ENCODE data around the gene NUTM1. TPM values are rescaled to one million over a fixed set of nuclear protein-coding genes. Genes with fewer than 3 reads are reported as not detected.

The NUTM1 gene
- total and polyA plus RNA-seq, 2 donors (not counting 1 experiment from before 2014, with no cell fraction given), result not detected

- peak overlapping the region; percentile 40 for H3K4me3 Mint-ChIP-seq
- no peaks in the 10 kb centered on the region for H3K36me3 ChIP-seq (replicated peaks in 1 of 2; ENCODE audit: control extremely low read depth in 1 of 2, control insufficient read depth in 1 of 2, extremely low read depth in 1 of 2, insufficient read depth in 2 of 2, low read length in 1 of 2)
- H3K27me3 ChIP-seq (replicated peaks in 1 of 4; ENCODE audit: control extremely low read depth in 1 of 4, control insufficient read depth in 3 of 4, insufficient read depth in 4 of 4, low read length in 3 of 4), result no peaks in the 10 kb centered on the region
- no peaks in the 10 kb centered on the region for H3K9me3 ChIP-seq (ENCODE audit: control extremely low read depth in 1 of 3, control insufficient read depth in 2 of 3, insufficient read depth in 1 of 3, low read length in 2 of 3)
- intact Hi-C loops (cut with micrococcal nuclease), result loop anchor here (10.0 kb wide), 1 partner anchor 653 kb away; the partner anchor contains the start of gene ZNF770
- H3K27ac Mint-ChIP-seq, result peak overlapping the region; percentile 80
- ChIA-PET CTCF (interaction anchor here (3.0 kb wide), 1 partner anchor 90 kb away, joined by 13 read pairs; no protein-coding TSS in a partner anchor), POLR2A (interaction anchor here (1.5 kb wide), 1 partner anchor 36 kb away, joined by 4 read pairs; no protein-coding TSS in a partner anchor)
- WGBS (ENCODE audit: insufficient coverage), result no CpG with 5 or more reads among the region's 2 CpGs
- TF ChIP-seq, protein P1, sequence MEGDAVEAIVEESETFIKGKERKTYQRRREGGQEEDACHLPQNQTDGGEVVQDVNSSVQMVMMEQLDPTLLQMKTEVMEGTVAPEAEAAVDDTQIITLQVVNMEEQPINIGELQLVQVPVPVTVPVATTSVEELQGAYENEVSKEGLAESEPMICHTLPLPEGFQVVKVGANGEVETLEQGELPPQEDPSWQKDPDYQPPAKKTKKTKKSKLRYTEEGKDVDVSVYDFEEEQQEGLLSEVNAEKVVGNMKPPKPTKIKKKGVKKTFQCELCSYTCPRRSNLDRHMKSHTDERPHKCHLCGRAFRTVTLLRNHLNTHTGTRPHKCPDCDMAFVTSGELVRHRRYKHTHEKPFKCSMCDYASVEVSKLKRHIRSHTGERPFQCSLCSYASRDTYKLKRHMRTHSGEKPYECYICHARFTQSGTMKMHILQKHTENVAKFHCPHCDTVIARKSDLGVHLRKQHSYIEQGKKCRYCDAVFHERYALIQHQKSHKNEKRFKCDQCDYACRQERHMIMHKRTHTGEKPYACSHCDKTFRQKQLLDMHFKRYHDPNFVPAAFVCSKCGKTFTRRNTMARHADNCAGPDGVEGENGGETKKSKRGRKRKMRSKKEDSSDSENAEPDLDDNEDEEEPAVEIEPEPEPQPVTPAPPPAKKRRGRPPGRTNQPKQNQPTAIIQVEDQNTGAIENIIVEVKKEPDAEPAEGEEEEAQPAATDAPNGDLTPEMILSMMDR (IDR thresholded peaks at IDR 0.05), result no peak
- no peak for TF ChIP-seq EZH2 (IDR thresholded peaks at IDR 0.05; ENCODE audit: borderline replicate concordance, insufficient read depth, low read depth, low read length, poor library complexity, severe bottlenecking)
- no peaks in the 10 kb centered on the region for H3K9me3 Mint-ChIP-seq (ENCODE audit: insufficient read depth)
- no peaks in the 10 kb centered on the region for H4K20me1 ChIP-seq (ENCODE audit: control insufficient read depth, insufficient read depth, low read length, poor library complexity, severe bottlenecking)
- H3K4me1 ChIP-seq (ENCODE audit: control insufficient read depth in 2 of 2, insufficient read depth in 2 of 2, low read length in 2 of 2), result peaks cover 67 to 71% of the 10 kb centered on the region in 2 donors
- no peak overlapping the region for H2AFZ ChIP-seq (ENCODE audit: insufficient read depth, low read depth, low read length, poor library complexity, severe bottlenecking)
- ATAC-seq (ENCODE audit: low read depth) (no peak), DNase-seq (no peak)
- H3K79me2 ChIP-seq (ENCODE audit: control insufficient read depth, insufficient read depth, low read length), result peaks cover 100% of the 10 kb centered on the region
- no peak overlapping the region for H3K4me3 ChIP-seq (ENCODE audit: control extremely low read depth in 1 of 5, extremely low read depth in 1 of 5, insufficient read depth in 1 of 5, low read depth in 2 of 5, low read length in 4 of 5)
- H3K4me1 Mint-ChIP-seq, result peaks cover 73% of the 10 kb centered on the region
- H3K27me3 Mint-ChIP-seq, result no peaks in the 10 kb centered on the region
- H3K27ac ChIP-seq (ENCODE audit: low read length in 2 of 2), result peak overlapping the region; percentile 13 to 93
- peak overlapping the region; percentile 24 for H3K9ac ChIP-seq (ENCODE audit: low read length)
- H3K4me2 ChIP-seq (replicated peaks; ENCODE audit: low read depth, low read length, poor library complexity, severe bottlenecking), result peak overlapping the region; percentile 45
Observed at GRCh38 chr15:34331809-34332208, 11.3 kb upstream of the NUTM1 start.

- no peaks in the 10 kb centered on the region for H4K20me1 ChIP-seq (ENCODE audit: control insufficient read depth, insufficient read depth, low read length, poor library complexity, severe bottlenecking)
- H3K79me2 ChIP-seq (ENCODE audit: control insufficient read depth, insufficient read depth, low read length), result peaks cover 100% of the 10 kb centered on the region
- H3K4me3 ChIP-seq (ENCODE audit: control extremely low read depth in 1 of 5, extremely low read depth in 1 of 5, insufficient read depth in 1 of 5, low read depth in 2 of 5, low read length in 4 of 5), result peak overlapping the region in 2 of 5 experiments; percentile 1 to 98
- peaks cover 62 to 63% of the 10 kb centered on the region in 2 donors for H3K4me1 ChIP-seq (ENCODE audit: control insufficient read depth in 2 of 2, insufficient read depth in 2 of 2, low read length in 2 of 2)
- CTCF ChIA-PET, result interaction anchor here (1.0 to 3.0 kb wide), 4 partner anchors 10 to 91 kb away, joined by 3 to 13 read pairs (median 6); partner anchors contain the start of genes NOP10 and NUTM1
- no peaks in the 10 kb centered on the region for H3K9me3 ChIP-seq (ENCODE audit: control extremely low read depth in 1 of 3, control insufficient read depth in 2 of 3, insufficient read depth in 1 of 3, low read length in 2 of 3)
- intact Hi-C loops (cut with micrococcal nuclease), result loop anchor here (10.0 kb wide), 1 partner anchor 652 kb away; the partner anchor contains the start of gene ZNF770
- H3K4me1 Mint-ChIP-seq, result peaks cover 70% of the 10 kb centered on the region
- peak overlapping the region; percentile 98 for H3K9ac ChIP-seq (ENCODE audit: low read length)
- H3K27ac Mint-ChIP-seq, result peak overlapping the region; percentile 80
- no peak overlapping the region for H2AFZ ChIP-seq (ENCODE audit: insufficient read depth, low read depth, low read length, poor library complexity, severe bottlenecking)
- no CpG with 5 or more reads among the region's 6 CpGs for WGBS (ENCODE audit: insufficient coverage)
- peak overlapping the region; percentile 87 to 93 for H3K27ac ChIP-seq (ENCODE audit: low read length in 2 of 2)
- ATAC-seq (ENCODE audit: low read depth) (no peak), DNase-seq (no peak)
- H3K27me3 Mint-ChIP-seq, result no peaks in the 10 kb centered on the region
- H3K9me3 Mint-ChIP-seq (ENCODE audit: insufficient read depth), result no peaks in the 10 kb centered on the region
- no peaks in the 10 kb centered on the region for H3K27me3 ChIP-seq (replicated peaks in 1 of 4; ENCODE audit: control extremely low read depth in 1 of 4, control insufficient read depth in 3 of 4, insufficient read depth in 4 of 4, low read length in 3 of 4)
- POLR2A ChIA-PET, result interaction anchor here (1.5 to 2.3 kb wide), 2 partner anchors 10 to 35 kb away, joined by 4 to 7 read pairs; partner anchors contain the start of genes NOP10 and NUTM1
- H3K36me3 ChIP-seq (replicated peaks in 1 of 2; ENCODE audit: control extremely low read depth in 1 of 2, control insufficient read depth in 1 of 2, extremely low read depth in 1 of 2, insufficient read depth in 2 of 2, low read length in 1 of 2), result no peaks in the 10 kb centered on the region
- TF ChIP-seq EZH2 (IDR thresholded peaks at IDR 0.05; ENCODE audit: borderline replicate concordance, insufficient read depth, low read depth, low read length, poor library complexity, severe bottlenecking), result no peak
- TF ChIP-seq, protein P1 (IDR thresholded peaks at IDR 0.05), result no peak
- peak overlapping the region; percentile 40 for H3K4me3 Mint-ChIP-seq
- H3K4me2 ChIP-seq (replicated peaks; ENCODE audit: low read depth, low read length, poor library complexity, severe bottlenecking), result peak overlapping the region; percentile 85
Observed at GRCh38 chr15:34332553-34333120, 10.5 kb upstream of the NUTM1 start.

Measured in B cell (primary cell).